CD14-positive monocyte (primary cell): Measurements from ENCODE around the gene MACROH2A2. TPM values are rescaled to one million over a fixed set of nuclear protein-coding genes. Genes with fewer than 3 reads are reported as not detected.

Experiments used
- DNase-seq, 3 donors: peaks; one replicate each; pipeline ENCODE4 v3.0.0-alpha.2; 2011 to 2022
- H2AFZ ChIP-seq: 2 replicates; pipeline ENCODE4 v1.6.0; 2012; ENCODE audit warnings: mild to moderate bottlenecking, low read depth, low read length, inconsistent platforms; ENCODE audit not compliant: insufficient read depth, poor library complexity, severe bottlenecking
- H3K27ac ChIP-seq, 2 donors: 1 replicate in 1 of 2; 2 replicates in 1 of 2; pipeline ENCODE4 v1.5.1; 2012 to 2013; ENCODE audit warnings: low read length in 2 of 2, control low read depth in 1 of 2, inconsistent platforms in 1 of 2, low read depth in 1 of 2, mild to moderate bottlenecking in 1 of 2
- H3K27me3 ChIP-seq, 2 donors: one replicate each; pipeline versions ENCODE4 v1.6.0 to v1.6.1; 2011 to 2013; ENCODE audit warnings: low read length in 2 of 2; ENCODE audit not compliant: control insufficient read depth in 2 of 2, insufficient read depth in 2 of 2
- H3K36me3 ChIP-seq, 2 donors: replicated peaks in 1 of 2; 1 replicate in 1 of 2; 2 replicates in 1 of 2; pipeline versions ENCODE4 v1.5.1 to v1.6.1; 2012 to 2013; ENCODE audit warnings: low read length in 2 of 2, control low read depth in 1 of 2, inconsistent platforms in 1 of 2, mild to moderate bottlenecking in 1 of 2; ENCODE audit not compliant: insufficient read depth in 2 of 2, control insufficient read depth in 1 of 2
- H3K4me1 ChIP-seq, 2 donors: 1 replicate in 1 of 2; 2 replicates in 1 of 2; pipeline versions ENCODE4 v1.5.1 to v1.6.1; 2012 to 2013; ENCODE audit warnings: low read length in 2 of 2, control low read depth in 1 of 2, inconsistent platforms in 1 of 2, mild to moderate bottlenecking in 1 of 2, moderate library complexity in 1 of 2; ENCODE audit not compliant: insufficient read depth in 2 of 2, control insufficient read depth in 1 of 2
- H3K4me2 ChIP-seq: replicated peaks from 2 replicates; pipeline ENCODE3; 2012; ENCODE audit warnings: low read length, moderate library complexity, mild to moderate bottlenecking; ENCODE audit not compliant: poor library complexity, severe bottlenecking; ENCODE audit errors: extremely low read depth
- H3K4me3 ChIP-seq, 3 experiments: fragments of 200-600 bp in 1 of 3; sonication (generic) in 1 of 3; replicated peaks in 1 of 3; 1 replicate in 2 of 3; 2 replicates in 1 of 3; pipeline ENCODE4 v1.5.1; 2011 to 2013; ENCODE audit warnings: low read length in 3 of 3, mild to moderate bottlenecking in 3 of 3, control low read depth in 2 of 3, low read depth in 2 of 3, inconsistent platforms in 1 of 3, moderate library complexity in 1 of 3
- H3K79me2 ChIP-seq: 2 replicates; pipeline ENCODE4 v1.6.0; 2012; ENCODE audit warnings: mild to moderate bottlenecking, control low read depth, inconsistent platforms, low read length, moderate library complexity; ENCODE audit not compliant: insufficient read depth
- H3K9ac ChIP-seq: 2 replicates; pipeline ENCODE4 v1.6.0; 2017; ENCODE audit warnings: low read length, mild to moderate bottlenecking; ENCODE audit not compliant: insufficient read depth, poor library complexity, severe bottlenecking
- H3K9me3 ChIP-seq, 2 donors: replicated peaks in 1 of 2; 1 replicate in 1 of 2; 2 replicates in 1 of 2; pipeline versions ENCODE4 v1.5.1 to v1.6.1; 2012 to 2013; ENCODE audit warnings: low read length in 2 of 2, control low read depth in 1 of 2; ENCODE audit not compliant: control insufficient read depth in 1 of 2, insufficient read depth in 1 of 2
- H4K20me1 ChIP-seq: 2 replicates; pipeline ENCODE4 v1.6.0; 2012; ENCODE audit warnings: mild to moderate bottlenecking, low read length, control low read depth, moderate library complexity; ENCODE audit not compliant: insufficient read depth
- H3K27ac Mint-ChIP-seq, 7 donors: one replicate each; pipeline ENCODE4 v1.8.0; 2020; ENCODE audit warnings: mild to moderate bottlenecking in 7 of 7, mixed read lengths in 7 of 7, moderate library complexity in 6 of 7, inconsistent platforms in 2 of 7
- H3K27me3 Mint-ChIP-seq, 3 donors: one replicate each; pipeline ENCODE4 v1.8.0; 2021 to 2022; ENCODE audit warnings: low read depth in 3 of 3, mild to moderate bottlenecking in 3 of 3, mixed read lengths in 3 of 3, moderate library complexity in 3 of 3, inconsistent platforms in 1 of 3
- H3K36me3 Mint-ChIP-seq, 2 donors: one replicate each; pipeline ENCODE4 v1.8.0; 2020; ENCODE audit warnings: mixed read lengths in 2 of 2, inconsistent platforms in 1 of 2, mild to moderate bottlenecking in 1 of 2
- H3K4me1 Mint-ChIP-seq: one replicate; pipeline ENCODE4 v1.8.0; 2020; ENCODE audit warnings: mild to moderate bottlenecking, mixed read lengths
- H3K4me3 Mint-ChIP-seq, 2 donors: one replicate each; pipeline ENCODE4 v1.8.0; 2020; ENCODE audit warnings: mild to moderate bottlenecking in 2 of 2, mixed read lengths in 2 of 2, moderate library complexity in 1 of 2
- H3K9me3 Mint-ChIP-seq, 7 donors: one replicate each; pipeline ENCODE4 v1.8.0; 2020 to 2022; ENCODE audit warnings: mixed read lengths in 7 of 7, mild to moderate bottlenecking in 6 of 7, moderate library complexity in 6 of 7, inconsistent platforms in 2 of 7
- CTCF ChIP-seq: fragments of 200-600 bp; IDR thresholded peaks from one replicate; pipeline ENCODE4 v1.8.0; 2022; ENCODE audit warnings: antibody characterized with exemption, mild to moderate bottlenecking
- WGBS: methylation state at CpG from one replicate; pipeline ENCODE4 v1.1.5; 2013; ENCODE audit warnings: missing lambda C conversion rate; ENCODE audit not compliant: insufficient coverage; 5-methylcytosine and 5-hydroxymethylcytosine counted together
- intact Hi-C, 2 donors: fragments of 100-400 bp; cut with micrococcal nuclease; formaldehyde crosslinking; loops; one replicate each; pipeline versions ENCODE4 v1.15.0 to v1.15.1; 2023
- polyA plus RNA-seq, 3 donors: library from polyadenylated mRNA; depleted of rRNA in 1 of 3; unstranded in 2 of 3; stranded (reverse) in 1 of 3; fragments of 300-500 nt in 2 of 3; fragments of >200 nt in 1 of 3; fragmentation: Illumina TruSeq in 2 of 3; gene quantifications; 1 replicate in 2 of 3; 2 replicates in 1 of 3; pipeline ENCODE4 v1.2.3, GENCODE V29; 2012 to 2021

The MACROH2A2 gene
- polyA plus RNA-seq, 3 donors = 1.0 to 1.9 (median 1.7) TPM

- H3K27ac ChIP-seq = no peak overlapping the region
- no peaks in the 10 kb centered on the region for H3K27me3 ChIP-seq
- H3K9me3 Mint-ChIP-seq = peaks cover 0 to 2% (median 0%) of the 10 kb centered on the region in 7 donors
- H3K79me2 ChIP-seq = no peaks in the 10 kb centered on the region
- no CpG with 5 or more reads among the region's 3 CpGs for WGBS
- intact Hi-C loops = no loop called here
- H4K20me1 ChIP-seq = no peaks in the 10 kb centered on the region
- H3K4me1 Mint-ChIP-seq = peaks cover 7% of the 10 kb centered on the region
- no peak overlapping the region for H3K9ac ChIP-seq
- H3K36me3 Mint-ChIP-seq = peaks cover 11 to 16% of the 10 kb centered on the region in 2 donors
- DNase-seq = no peak
- H3K36me3 ChIP-seq = no peaks in the 10 kb centered on the region
- H3K4me3 ChIP-seq = no peak overlapping the region
- no peak overlapping the region for H3K27ac Mint-ChIP-seq
- H3K4me1 ChIP-seq = peaks cover 0 to 3% of the 10 kb centered on the region in 2 donors
- no peak overlapping the region for H2AFZ ChIP-seq
- peaks cover 0 to 8% (median 1%) of the 10 kb centered on the region in 3 donors for H3K27me3 Mint-ChIP-seq
- TF ChIP-seq CTCF = no peak
- H3K4me3 Mint-ChIP-seq = no peak overlapping the region
- no peaks in the 10 kb centered on the region for H3K9me3 ChIP-seq
- H3K4me2 ChIP-seq = no peak overlapping the region
Measured at GRCh38 chr10:70118196-70118595, 65.5 kb downstream of the MACROH2A2 start.

GRCh38 chr10:70119197-70119596, 66.6 kb downstream of the MACROH2A2 start:
- 83% methylated on average over 1 of the region's 7 CpGs for WGBS
- Histone ChIP-seq H3K9me3 (no peaks in the 10 kb centered on the region), H3K79me2 (no peaks in the 10 kb centered on the region), H3K4me1 (peaks cover 0 to 3% of the 10 kb centered on the region in 2 donors), H3K4me3 (no peak overlapping the region), H3K36me3 (no peaks in the 10 kb centered on the region), H2AFZ (no peak overlapping the region), H3K9ac (no peak overlapping the region), H4K20me1 (no peaks in the 10 kb centered on the region), H3K4me2 (no peak overlapping the region), H3K27me3 (no peaks in the 10 kb centered on the region), H3K27ac (no peak overlapping the region)
- intact Hi-C loops = no loop called here
- Mint-ChIP-seq H3K4me1 (peaks cover 9% of the 10 kb centered on the region), H3K36me3 (peaks cover 7 to 11% of the 10 kb centered on the region in 2 donors), H3K4me3 (no peak overlapping the region), H3K27ac (no peak overlapping the region), H3K27me3 (peaks cover 0 to 8% (median 1%) of the 10 kb centered on the region in 3 donors), H3K9me3 (peaks cover 0 to 3% (median 0%) of the 10 kb centered on the region in 7 donors)
- no peak for TF ChIP-seq CTCF
- no peak for DNase-seq
